ENCODE measurements around the gene TSPEAR. TPM values are rescaled to one million over a fixed set of nuclear protein-coding genes. Genes with fewer than 3 reads are reported as not detected.
A peak's percentile ranks its signal among the peaks of the same experiment; 100 is the strongest.

Gene TSPEAR
- total and polyA plus RNA-seq, 10 donors = 0.02 to 0.22 (median 0.03) TPM; not detected in 7

- Histone ChIP-seq H3K36me3 (no peaks in the 10 kb centered on the region), H3K27me3 (replicated peaks in 1 of 7) (peaks cover 0 to 46% (median 5%) of the 10 kb centered on the region in 7 donors), H3K27ac (no peak overlapping the region), H3K4me3 (no peak overlapping the region), H3K9me3 (no peaks in the 10 kb centered on the region), H3K4me1 (no peaks in the 10 kb centered on the region)
- intact Hi-C loops (cut with DNase I; ENCODE audit: low total_unique reads) = no loop called here
- no peak for TF ChIP-seq CTCF (IDR thresholded peaks at IDR 0.05 in 8 of 11, conservative IDR thresholded peaks at IDR 0.05 in 3 of 11)
- no peak for TF ChIP-seq POLR2A (IDR thresholded peaks at IDR 0.05)
- TF ChIP-seq POLR2AphosphoS5 (IDR thresholded peaks at IDR 0.05) = no peak
- DNase-seq = peak; percentile 58
- WGBS, 5 donors = 73 to 91% (median 76%) methylated on average over 15 to 26 of the region's 26 CpGs
These were observed 37.9 kb upstream of the TSPEAR start for GRCh38 chr21:44749116-44749758.

- Histone ChIP-seq H3K27me3 (replicated peaks in 1 of 7) (peaks cover 0 to 46% (median 5%) of the 10 kb centered on the region in 7 donors), H3K4me1 (no peaks in the 10 kb centered on the region), H3K36me3 (no peaks in the 10 kb centered on the region), H3K27ac (no peak overlapping the region), H3K4me3 (no peak overlapping the region), H3K9me3 (no peaks in the 10 kb centered on the region)
- 54 to 74% (median 72%) methylated on average over 14 to 16 of the region's 16 CpGs for WGBS, 5 donors
- peak; percentile 58 for DNase-seq
- TF ChIP-seq POLR2A (IDR thresholded peaks at IDR 0.05) (no peak), CTCF (IDR thresholded peaks at IDR 0.05 in 8 of 11, conservative IDR thresholded peaks at IDR 0.05 in 3 of 11) (no peak), POLR2AphosphoS5 (IDR thresholded peaks at IDR 0.05) (no peak)
- intact Hi-C loops (cut with DNase I; ENCODE audit: low total_unique reads) = no loop called here
These were observed 37.2 kb upstream of the TSPEAR start for GRCh38 chr21:44748621-44749020.

- peaks cover 3 to 31% (median 21%) of the 10 kb centered on the region in 8 donors for H3K9me3 ChIP-seq
- TF ChIP-seq CTCF (IDR thresholded peaks at IDR 0.05 in 8 of 11, conservative IDR thresholded peaks at IDR 0.05 in 3 of 11) = peak in 3 of 11 experiments; percentile 12 to 29 (median 14)
- no peak for TF ChIP-seq POLR2A (IDR thresholded peaks at IDR 0.05)
- no peaks in the 10 kb centered on the region for H3K36me3 ChIP-seq
- no peaks in the 10 kb centered on the region for H3K27me3 ChIP-seq (replicated peaks in 1 of 7)
- no peak for DNase-seq
- H3K27ac ChIP-seq = no peak overlapping the region
- intact Hi-C loops (cut with DNase I; ENCODE audit: low total_unique reads) = loop anchor here (5.0 kb wide), 1 partner anchor 230 kb away; no protein-coding TSS in a partner anchor
- no peaks in the 10 kb centered on the region for H3K4me1 ChIP-seq
- H3K4me3 ChIP-seq = no peak overlapping the region
- 88 to 97% (median 95%) methylated on average over 1 of the region's 1 CpG for WGBS, 5 donors
These were observed 31.2 kb upstream of the TSPEAR start for GRCh38 chr21:44742418-44743153.

GRCh38 chr21:44741921-44742320 is 30.5 kb upstream of the TSPEAR start:
- Histone ChIP-seq H3K4me3 (no peak overlapping the region), H3K27ac (no peak overlapping the region), H3K9me3 (peaks cover 3 to 38% (median 27%) of the 10 kb centered on the region in 8 donors), H3K27me3 (replicated peaks in 1 of 7) (no peaks in the 10 kb centered on the region), H3K36me3 (no peaks in the 10 kb centered on the region), H3K4me1 (no peaks in the 10 kb centered on the region)
- DNase-seq = no peak
- intact Hi-C loops (cut with DNase I; ENCODE audit: low total_unique reads) = loop anchor here (5.0 kb wide), 1 partner anchor 230 kb away; no protein-coding TSS in a partner anchor
- 95 to 99% (median 97%) methylated on average over 3 of the region's 3 CpGs for WGBS, 5 donors
- TF ChIP-seq CTCF (IDR thresholded peaks at IDR 0.05 in 8 of 11, conservative IDR thresholded peaks at IDR 0.05 in 3 of 11) = no peak
- TF ChIP-seq POLR2AphosphoS5 (IDR thresholded peaks at IDR 0.05) = no peak
- no peak for TF ChIP-seq POLR2A (IDR thresholded peaks at IDR 0.05)

Data from spleen (tissue), 11 donors.